HEK293T (cell line): ENCODE measurements around the gene LRWD1.
"Not testable (repeated sequence)": the region's sequence is repeated elsewhere in the genome, so short reads cannot be mapped to it uniquely, and the experiment has no call there.

Source experiments
- CTCF ChIA-PET: fragments of 350-600 bp; formaldehyde crosslinking; extraction: SDS; loops from one replicate; lab custom pipeline; 2021; ENCODE audit warnings: antibody characterized with exemption, inconsistent platforms; lab: Yijun Ruan, JAX
- POLR2A ChIA-PET: fragments of 350-600 bp; formaldehyde crosslinking; extraction: SDS; loops from one replicate; lab custom pipeline; 2020; ENCODE audit warnings: antibody characterized with exemption, inconsistent platforms; lab: Yijun Ruan, JAX
- DNase-seq: peaks from one replicate; pipeline ENCODE4 v3.0.0; 2012; ENCODE audit warnings: mixed read lengths; ENCODE audit errors: extremely low spot score

LRWD1 gene

DNA sequence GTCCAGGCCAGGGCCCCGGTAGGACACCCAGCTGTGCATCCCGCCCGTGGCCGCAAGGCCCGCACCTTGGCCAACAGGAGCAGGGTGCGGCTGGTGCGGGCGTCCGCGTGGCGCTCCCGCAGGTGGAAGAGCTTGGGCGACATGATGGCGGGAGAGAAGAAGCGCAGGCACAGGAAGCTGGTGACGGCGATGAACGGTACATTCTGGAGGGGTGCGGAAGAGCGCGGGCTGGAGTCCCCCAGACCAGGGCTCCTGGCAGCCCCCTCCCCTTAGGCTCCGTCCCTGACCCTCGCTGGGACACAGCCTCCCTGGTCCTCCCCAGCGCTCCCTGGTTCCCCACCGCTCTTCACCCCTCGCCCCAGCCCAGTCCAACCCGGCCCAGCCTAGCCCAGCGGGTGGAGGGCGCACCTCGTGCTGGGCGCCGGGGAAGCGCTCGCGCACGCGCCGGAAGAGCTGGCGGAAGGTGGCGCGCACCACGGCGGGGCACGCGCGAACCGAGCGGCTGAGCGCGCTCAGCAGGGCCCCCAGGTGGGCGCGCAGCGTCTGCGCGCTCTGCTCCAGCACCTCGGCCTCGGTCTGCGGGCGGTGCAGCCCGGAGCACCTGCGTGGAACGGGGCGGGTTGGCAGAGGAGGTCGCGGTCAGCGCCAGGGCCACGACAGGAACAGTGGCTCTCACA is 29.8 kb downstream of the LRWD1 start:
- POLR2A ChIA-PET, DNase-seq, CTCF ChIA-PET: not testable (repeated sequence)

DNA sequence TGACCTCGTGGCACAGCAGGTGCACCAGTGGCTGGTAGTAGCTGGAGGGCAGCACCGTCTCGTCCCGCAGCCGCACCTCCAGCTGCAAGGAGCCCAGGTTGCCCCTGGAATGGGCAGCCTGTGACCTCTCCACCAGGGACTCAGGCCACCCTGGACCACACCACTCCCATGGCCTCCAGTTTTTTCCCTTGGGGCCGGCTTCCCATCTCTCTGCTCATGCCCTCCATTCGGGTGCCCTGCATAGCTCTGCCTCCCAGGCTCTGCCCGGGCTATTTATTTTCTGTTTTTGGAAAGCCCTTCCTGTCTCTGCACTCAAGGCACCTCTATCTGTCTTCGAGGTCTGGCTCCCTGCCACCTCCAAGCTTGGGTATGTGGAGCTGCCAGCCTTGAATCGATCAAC is 32.1 kb downstream of the LRWD1 start:
- DNase-seq, POLR2A ChIA-PET, CTCF ChIA-PET: not testable (repeated sequence)

DNA sequence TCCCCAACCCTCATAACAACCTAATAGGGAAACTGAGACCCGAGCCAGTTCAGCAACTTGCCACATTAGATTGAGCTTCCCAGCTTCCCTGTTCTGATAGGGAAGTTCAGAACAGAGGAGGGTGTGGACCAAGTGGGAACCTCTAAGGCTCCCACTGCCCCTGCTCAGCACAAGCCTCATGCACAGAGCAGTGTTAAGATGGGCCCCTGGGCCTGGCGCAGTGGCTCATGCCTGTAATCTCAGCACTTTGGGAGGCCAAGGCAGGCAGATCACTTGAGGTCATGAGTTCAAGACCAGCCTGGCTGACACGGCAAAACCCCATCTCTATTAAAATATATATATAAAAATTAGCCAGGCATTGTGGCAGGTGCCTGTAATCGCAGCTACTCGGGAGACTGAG is 32.5 kb downstream of the LRWD1 start:
- CTCF ChIA-PET, POLR2A ChIA-PET, DNase-seq: not testable (repeated sequence)

DNA sequence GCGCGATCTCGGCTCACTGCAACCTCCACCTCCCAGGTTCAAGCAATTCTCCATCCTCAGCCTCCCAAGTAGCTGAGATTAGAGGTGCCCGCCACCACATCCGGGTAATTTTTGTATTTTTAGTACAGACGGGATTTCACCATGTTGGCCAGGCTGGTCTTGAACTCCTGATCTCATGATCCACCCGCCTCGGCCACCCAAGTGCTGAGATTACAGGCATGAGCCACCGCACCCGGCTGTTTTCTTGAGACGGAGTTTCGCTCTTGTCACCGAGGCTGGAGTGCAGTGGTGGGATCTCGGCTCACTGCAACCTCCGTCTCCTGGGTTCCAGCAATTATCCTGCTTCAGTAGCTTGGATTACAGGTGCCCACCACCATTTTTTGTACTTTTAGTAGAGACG is 33.5 kb downstream of the LRWD1 start:
- DNase-seq, POLR2A ChIA-PET, CTCF ChIA-PET: not testable (repeated sequence)

DNA sequence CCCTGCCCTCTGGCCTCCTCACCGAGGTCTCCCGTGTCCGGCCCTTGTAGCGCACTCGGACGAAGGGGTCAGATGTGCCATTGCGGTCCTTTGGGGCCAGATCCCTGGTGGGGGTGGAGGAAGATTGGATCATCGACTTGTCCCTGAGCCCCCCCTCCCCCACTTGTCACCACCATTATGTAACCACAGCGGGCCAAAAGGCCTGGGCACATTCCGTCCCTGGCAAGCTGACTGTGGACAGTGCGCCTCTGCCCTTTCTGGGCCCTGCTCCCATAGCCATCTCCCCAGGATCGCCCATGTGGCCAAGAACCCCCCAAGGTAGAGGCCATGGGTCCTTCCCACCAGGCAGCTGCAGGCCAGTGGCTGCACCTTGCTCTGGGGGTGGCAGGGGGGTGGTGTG is 38.4 kb downstream of the LRWD1 start:
- POLR2A ChIA-PET, DNase-seq, CTCF ChIA-PET: not testable (repeated sequence)

DNA sequence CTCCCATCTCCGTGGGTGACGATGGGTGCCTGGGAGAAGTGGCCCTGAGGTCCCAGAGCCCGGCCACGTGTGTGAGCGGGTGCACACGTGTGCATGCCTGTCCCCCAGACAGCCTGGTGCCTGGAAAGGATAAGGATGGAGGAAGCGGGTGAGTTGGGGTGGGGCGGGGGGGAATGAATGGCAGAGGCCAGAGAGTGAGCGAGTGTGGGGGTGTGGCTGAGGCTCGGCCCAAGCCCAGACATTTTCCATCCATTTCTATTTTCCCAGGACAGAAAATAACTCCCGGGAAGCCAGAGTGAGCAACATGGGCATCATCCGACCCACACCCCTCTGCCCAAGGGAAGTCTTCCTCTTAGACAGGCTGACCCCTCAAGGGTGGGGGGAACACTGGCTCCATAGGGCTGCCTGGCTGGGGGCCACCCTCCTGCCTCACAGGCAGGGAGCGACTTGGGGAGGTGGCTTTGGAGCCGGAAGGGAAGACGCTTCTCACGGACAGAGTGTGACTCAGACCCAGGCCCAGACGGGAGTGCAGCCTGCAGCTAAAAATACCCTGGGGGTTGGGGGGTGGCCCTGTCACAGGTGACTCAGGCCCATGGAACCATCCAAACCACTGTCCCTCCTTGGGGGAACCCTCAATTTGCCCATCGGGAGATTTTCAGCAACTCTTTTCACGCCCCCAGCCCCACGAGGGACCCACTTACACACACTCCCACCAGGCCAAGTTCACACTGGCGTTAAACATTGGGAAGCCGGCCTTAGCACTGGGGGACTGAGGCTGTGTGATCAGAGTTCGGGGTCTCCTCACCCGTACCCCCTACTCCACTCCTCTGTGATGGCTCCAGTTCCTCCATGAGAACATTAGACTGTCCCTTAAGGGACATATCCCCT is 40.8 kb downstream of the LRWD1 start:
- DNase-seq, CTCF ChIA-PET, POLR2A ChIA-PET: not testable (repeated sequence)

DNA sequence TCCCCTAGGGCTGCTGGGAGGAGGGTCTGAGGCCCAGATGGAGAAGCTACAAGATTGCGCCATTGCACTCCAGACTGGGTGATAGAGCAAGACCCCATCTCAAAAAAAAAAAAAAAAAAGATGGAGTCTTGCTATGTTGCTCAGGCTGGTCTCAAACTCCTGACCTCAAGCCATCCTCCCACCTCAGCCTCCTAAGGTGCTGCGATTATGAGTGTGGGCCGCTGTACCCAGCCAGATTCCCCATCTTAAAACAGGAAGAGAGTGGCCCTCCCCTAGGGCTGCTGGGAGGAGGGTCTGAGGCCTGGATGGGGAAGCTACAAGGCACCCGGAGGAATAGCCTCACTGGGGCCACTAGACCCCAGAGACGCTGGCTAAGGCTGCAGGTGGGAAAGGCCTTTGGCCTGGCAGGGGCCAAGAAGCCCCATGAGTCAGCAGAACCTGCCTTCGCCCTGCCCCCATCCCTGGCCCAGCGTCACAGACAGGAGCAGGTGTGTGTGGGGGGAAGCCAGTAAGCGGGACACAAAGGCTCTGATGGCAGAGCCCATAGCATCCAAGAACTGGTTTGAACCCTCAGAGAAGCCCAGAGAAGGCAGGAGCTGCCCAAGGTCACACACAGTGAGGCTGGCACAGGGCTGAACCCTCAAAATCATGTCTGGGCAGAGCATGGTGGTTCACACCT is 42.8 kb downstream of the LRWD1 start:
- POLR2A ChIA-PET, CTCF ChIA-PET: not testable (repeated sequence)

DNA sequence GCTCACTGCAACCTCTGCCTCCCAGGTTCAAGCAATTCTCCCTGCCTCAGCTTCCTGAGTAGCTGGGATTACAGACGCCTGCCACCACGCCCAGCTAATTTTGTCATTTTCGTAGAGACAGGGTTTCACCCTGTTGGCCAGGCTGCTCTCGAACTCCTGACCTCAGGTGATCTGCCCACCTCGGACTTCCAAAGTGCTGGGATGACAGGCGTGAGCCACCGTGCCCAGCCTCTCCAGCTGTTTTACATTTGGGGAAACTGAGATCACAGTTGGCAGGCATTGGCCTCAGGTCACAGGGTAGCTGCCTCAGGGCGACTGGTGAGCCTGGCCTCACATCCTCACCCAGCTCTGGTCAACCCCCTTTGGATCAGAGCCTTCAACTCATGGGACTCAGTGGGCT is 45.8 kb downstream of the LRWD1 start:
- CTCF ChIA-PET, POLR2A ChIA-PET, DNase-seq: not testable (repeated sequence)

More for the DNA sequence above, 42.8 kb downstream of the LRWD1 start:
- DNase-seq, result not testable (repeated sequence)

DNA sequence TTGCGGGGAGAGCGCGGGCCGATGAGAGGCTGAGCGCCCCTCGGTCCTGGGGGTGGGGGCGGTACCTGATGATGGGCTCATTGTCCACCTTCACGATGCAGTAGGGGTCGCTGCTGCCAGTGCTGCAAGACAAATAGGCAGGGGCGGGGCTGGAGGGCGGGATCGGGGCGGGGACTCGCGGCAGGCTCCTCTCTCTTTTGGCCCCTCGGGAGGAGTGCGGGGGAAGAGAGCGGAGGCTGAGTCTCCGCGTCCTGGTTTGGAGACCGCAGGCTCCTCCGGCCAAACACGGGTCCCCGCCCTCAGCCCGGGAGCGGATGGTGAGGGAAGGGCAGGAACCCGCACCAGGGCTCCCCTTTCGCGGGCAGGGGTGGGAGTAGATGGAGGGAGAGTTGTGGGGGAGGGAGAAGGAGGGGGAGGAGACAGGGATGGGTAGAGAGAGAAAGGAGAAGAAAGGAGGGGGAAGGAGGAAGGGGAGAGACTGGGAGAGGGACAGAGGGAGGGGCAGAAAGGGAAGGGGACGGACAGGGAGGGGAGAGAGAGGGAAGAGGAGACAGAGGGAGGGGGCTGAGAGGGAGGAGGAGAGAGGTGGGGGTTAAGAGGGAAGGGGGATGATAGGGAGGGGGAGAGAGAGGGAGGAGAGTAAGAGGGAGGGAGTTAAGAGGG is 47.2 kb downstream of the LRWD1 start:
- CTCF ChIA-PET, POLR2A ChIA-PET: not testable (repeated sequence)

DNA sequence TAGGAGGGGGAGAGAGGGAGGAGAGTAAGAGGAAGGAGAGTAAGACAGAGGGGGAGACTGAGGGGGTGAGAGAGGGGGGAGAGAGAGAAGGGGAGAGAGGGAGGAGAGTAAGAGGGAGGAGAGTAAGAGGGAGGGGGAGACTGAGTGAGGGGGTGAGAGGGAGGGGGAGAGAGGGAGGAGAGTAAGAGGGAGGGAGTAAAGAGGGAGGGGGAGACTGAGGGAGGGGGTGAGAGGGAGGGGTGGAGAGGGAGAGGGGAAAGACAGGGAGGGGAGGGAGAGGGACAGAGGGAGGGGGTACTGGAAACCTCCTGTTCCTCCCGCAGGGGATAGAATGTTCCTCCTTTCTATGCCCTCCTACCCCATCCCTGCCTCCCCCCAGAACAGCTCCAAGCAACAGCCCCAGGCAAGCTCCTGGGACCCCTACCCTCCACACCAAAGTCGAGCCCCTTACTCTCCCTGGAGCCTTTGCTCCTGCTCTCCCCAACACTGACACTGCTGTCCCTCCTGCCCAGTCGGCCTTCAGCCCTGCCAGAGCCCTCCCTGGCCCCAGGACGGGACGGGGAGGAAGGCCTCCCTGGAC is 47.9 kb downstream of the LRWD1 start:
- CTCF ChIA-PET, POLR2A ChIA-PET: not testable (repeated sequence)

More for the DNA sequence above, 47.2 kb downstream of the LRWD1 start:
- not testable (repeated sequence) for DNase-seq

DNA sequence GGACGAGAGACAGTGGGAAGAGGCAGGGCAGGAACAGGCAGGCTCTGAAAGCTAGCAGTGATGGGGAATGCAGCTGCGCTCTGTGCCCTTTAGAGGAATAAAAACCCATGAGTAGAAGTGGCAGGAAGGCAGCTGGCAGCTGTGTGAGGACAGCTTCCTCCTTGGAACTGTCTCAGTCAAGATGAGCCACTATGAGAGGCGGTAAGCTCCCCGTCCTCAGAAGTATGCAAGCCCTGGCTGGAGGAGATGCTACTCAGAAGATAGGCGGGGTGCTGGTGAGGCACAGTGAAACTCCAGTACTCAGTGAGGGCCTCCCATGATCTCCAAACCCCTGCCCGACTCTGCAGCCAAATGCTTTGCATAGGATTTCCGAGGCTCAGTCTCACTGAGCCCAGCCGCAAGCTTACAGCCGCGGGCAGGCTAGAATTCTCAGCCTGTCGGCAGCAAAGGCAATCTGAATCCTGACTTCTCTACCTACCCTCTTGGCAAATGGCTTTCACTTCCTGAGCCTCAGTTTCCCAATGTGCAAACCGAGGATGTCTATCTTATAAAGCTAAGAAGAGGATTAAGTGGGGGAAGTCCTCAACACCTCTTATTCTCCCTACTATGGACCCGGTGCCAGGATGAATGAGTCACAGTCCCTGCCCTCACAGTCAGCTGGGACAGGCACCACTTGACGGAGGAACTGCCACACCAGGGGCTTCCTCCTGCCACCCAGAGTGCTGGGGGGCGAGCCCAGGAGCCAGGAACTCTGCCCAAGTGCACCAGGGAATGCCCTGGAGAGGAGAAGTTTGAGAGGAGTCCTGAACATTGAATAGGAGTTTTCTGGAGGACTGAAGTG is 50.3 kb downstream of the LRWD1 start:
- CTCF ChIA-PET, POLR2A ChIA-PET: not testable (repeated sequence)

More for the DNA sequence above, 47.9 kb downstream of the LRWD1 start:
- not testable (repeated sequence) for DNase-seq

DNA sequence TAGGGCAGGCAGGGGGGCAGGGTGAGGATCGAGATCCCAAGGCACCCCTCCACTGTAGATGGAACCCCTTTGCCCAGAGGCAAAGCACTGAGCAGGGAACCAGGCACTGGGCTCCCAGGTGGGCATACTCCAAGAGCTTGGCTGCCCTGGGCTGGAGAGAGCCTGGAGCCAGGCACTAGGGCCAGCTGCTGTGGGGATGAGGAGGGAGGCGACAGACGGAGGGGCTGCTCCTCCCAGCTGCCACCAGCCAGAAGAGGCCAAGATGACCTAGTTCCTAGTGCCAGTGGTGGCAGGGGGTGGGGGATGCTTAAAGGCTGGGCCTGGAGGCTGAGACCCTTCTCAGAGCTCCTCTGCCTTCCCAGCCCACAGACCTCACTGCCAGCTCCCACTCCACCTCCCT is 51.1 kb downstream of the LRWD1 start:
- DNase-seq, POLR2A ChIA-PET, CTCF ChIA-PET: not testable (repeated sequence)

More for the DNA sequence above, 50.3 kb downstream of the LRWD1 start:
- DNase-seq, result not testable (repeated sequence)

DNA sequence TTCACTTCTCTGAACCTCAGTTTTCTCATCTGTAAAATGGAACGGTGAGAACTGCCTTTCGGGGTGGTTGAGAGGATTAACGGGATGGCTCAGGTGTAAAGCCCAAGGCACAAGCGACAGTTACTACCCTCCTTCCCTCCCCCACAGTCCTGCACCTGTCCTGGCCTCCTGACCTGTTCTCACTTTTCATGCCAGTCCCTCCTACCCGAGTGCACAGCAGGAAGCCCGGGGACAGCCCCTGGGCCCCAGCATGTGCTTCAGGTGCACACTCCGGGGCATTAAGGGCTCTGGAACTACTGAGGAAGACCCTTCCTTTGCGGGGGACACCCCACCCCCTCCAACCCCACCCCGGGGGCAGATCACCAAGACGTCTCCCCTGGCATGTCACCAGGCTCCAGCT is 52.2 kb downstream of the LRWD1 start:
- CTCF ChIA-PET, POLR2A ChIA-PET, DNase-seq: not testable (repeated sequence)

DNA sequence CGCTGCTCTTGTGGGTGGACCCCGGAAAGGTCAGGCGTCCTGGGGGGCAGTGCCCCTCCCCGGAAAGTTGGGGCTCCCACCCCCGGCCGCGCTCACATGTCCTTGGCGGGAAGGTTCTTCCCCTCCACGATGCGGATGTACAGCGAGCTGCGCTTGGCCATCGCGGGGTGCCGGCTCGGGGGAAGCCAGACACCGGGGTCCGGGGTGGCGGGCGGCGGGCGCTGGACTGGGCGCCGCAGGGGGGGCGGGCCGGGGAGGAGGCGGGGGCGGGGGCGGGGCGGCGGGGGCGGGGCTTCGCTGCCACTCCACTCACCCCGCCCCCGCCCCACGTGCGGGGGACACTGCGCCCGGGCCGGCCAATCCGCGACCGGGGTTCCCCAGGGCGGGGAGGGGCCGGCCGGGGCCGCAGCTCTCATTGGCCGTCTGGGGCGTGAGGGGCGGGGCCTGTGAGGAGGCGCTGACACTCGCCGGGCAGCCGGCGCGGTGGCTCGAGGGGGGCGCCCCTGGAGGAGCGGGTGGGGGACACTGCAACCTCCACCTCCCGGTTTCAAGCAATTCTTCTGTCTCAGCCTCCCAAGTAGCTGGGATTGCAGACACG is 52.9 kb downstream of the LRWD1 start, which contains the start of gene RASA4B:
TSS of gene RASA4B (minus strand) at position 228 of the 598 bp plus-strand sequence. CDS start at position 161, 67 bp downstream.
- CTCF ChIA-PET, DNase-seq, POLR2A ChIA-PET: not testable (repeated sequence)

DNA sequence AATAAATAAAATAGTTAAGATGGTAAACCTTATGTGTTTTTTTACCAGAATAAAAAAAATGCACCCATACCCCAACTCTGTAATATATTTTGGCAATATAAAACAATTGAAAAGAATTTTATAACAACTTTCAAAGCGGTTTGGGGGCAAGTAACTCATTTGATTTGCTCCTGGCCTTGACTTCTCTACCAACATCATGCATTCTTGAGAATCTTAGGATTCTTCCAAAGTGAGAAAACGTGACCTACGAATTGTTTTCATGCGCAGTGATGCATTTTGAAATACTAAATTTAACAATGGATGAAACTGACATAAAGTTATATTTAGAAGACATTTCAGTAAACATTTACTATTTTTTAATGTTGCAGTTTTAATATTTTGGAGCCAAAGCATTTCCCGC is 56.0 kb downstream of the LRWD1 start:
- DNase-seq, CTCF ChIA-PET, POLR2A ChIA-PET: not testable (repeated sequence)
